Ishikawa (cell line): ENCODE results near the gene ALX3.

ENCODE experiments used
- CEBPB ChIP-seq: IDR thresholded peaks from 2 replicates; pipeline ENCODE4 v1.6.1; 2012
- CREB1 ChIP-seq: IDR thresholded peaks from 2 replicates; pipeline ENCODE4 v1.6.1; 2012; ENCODE audit warnings: low read depth
- EGR1 ChIP-seq: IDR thresholded peaks from 2 replicates; pipeline ENCODE4 v1.6.1; 2012
- EP300 ChIP-seq: IDR thresholded peaks from 2 replicates; pipeline ENCODE4 v1.6.1; 2012; ENCODE audit warnings: borderline replicate concordance
- MAX ChIP-seq: IDR thresholded peaks from 2 replicates; pipeline ENCODE4 v1.6.1; 2012
- RAD21 ChIP-seq: IDR thresholded peaks from 2 replicates; pipeline ENCODE4 v1.6.1; 2012; ENCODE audit warnings: low read depth
- REST ChIP-seq: IDR thresholded peaks from 2 replicates; pipeline ENCODE4 v1.6.1; 2012; ENCODE audit warnings: low read depth, mild to moderate bottlenecking
- USF1 ChIP-seq: IDR thresholded peaks from 2 replicates; pipeline ENCODE4 v1.6.1; 2012
- ZBTB7A ChIP-seq: IDR thresholded peaks from 2 replicates; pipeline ENCODE4 v1.6.1; 2012; ENCODE audit warnings: low read depth

- no peak for TF ChIP-seq EP300
- TF ChIP-seq EGR1, result no peak
- TF ChIP-seq CREB1, result no peak
- TF ChIP-seq RAD21, result no peak
- TF ChIP-seq ZBTB7A, result no peak
- no peak for TF ChIP-seq MAX
- no peak for TF ChIP-seq REST
- no peak for TF ChIP-seq USF1
- no peak for TF ChIP-seq CEBPB
Observed at GRCh38 chr1:110021285-110021684, 49.2 kb downstream of the ALX3 start.
